Cardiac muscle cell (in vitro differentiated cells and primary cell): ENCODE results near the gene ABHD2. TPM values are rescaled to one million over a fixed set of nuclear protein-coding genes. Genes with fewer than 3 reads are reported as not detected.

Experiments used
- DNase-seq, 2 donors: peaks; one replicate each; pipeline versions ENCODE4 v3.0.0 to v3.0.0-alpha.2; 2010 to 2017; ENCODE audit warnings: low read depth in 1 of 2, low spot score in 1 of 2
- H3K27ac ChIP-seq: fragments of 200-600 bp; sonication (generic); 2 replicates; pipeline ENCODE4 v1.5.1; 2016
- H3K27me3 ChIP-seq: fragments of 200-600 bp; sonication (generic); 2 replicates; pipeline ENCODE4 v1.6.0; 2016; ENCODE audit warnings: control low read depth
- H3K36me3 ChIP-seq: fragments of 200-600 bp; sonication (generic); 2 replicates; pipeline ENCODE4 v1.5.1; 2016; ENCODE audit warnings: control low read depth
- H3K4me1 ChIP-seq: fragments of 200-600 bp; sonication (generic); 2 replicates; pipeline ENCODE4 v1.8.1; 2017; ENCODE audit warnings: low read depth, mild to moderate bottlenecking, mixed run types
- H3K4me3 ChIP-seq: fragments of 200-600 bp; sonication (generic); 2 replicates; pipeline ENCODE4 v1.5.1; 2016; ENCODE audit warnings: mild to moderate bottlenecking
- H3K9me3 ChIP-seq: fragments of 200-600 bp; sonication (generic); 2 replicates; pipeline ENCODE4 v1.5.1; 2017; ENCODE audit warnings: low read depth, mild to moderate bottlenecking, control low read depth
- CTCF ChIP-seq: IDR thresholded peaks from 2 replicates; pipeline ENCODE4 v1.5.1; 2012; ENCODE audit warnings: low read depth, mild to moderate bottlenecking, low read length
- polyA plus RNA-seq: library from polyadenylated mRNA; unstranded; fragments of >200 nt; fragmentation: Nextera tagmentation; extraction: Ambion mirVana; gene quantifications from 2 replicates; pipeline ENCODE4 v1.2.1, GENCODE V29; 2016
- total RNA-seq: library from RNA; depleted of rRNA; stranded (reverse); fragments of >200 nt; gene quantifications from 2 replicates; pipeline ENCODE4 v1.2.3, GENCODE V29; 2016

ABHD2 gene
- total and polyA plus RNA-seq, 2 experiments from 2014 or later, result 28.4 to 43.0 TPM

- Histone ChIP-seq H3K4me3 (no peak overlapping the region), H3K27ac (no peak overlapping the region), H3K4me1 (peaks cover 11% of the 10 kb centered on the region), H3K27me3 (no peaks in the 10 kb centered on the region), H3K9me3 (no peaks in the 10 kb centered on the region), H3K36me3 (peaks cover 37% of the 10 kb centered on the region)
- TF ChIP-seq CTCF, result no peak
- peak in 1 of 2 donors; percentile 17 for DNase-seq
Measured at GRCh38 chr15:89192766-89193165, 104.5 kb downstream of the ABHD2 start.

DNA sequence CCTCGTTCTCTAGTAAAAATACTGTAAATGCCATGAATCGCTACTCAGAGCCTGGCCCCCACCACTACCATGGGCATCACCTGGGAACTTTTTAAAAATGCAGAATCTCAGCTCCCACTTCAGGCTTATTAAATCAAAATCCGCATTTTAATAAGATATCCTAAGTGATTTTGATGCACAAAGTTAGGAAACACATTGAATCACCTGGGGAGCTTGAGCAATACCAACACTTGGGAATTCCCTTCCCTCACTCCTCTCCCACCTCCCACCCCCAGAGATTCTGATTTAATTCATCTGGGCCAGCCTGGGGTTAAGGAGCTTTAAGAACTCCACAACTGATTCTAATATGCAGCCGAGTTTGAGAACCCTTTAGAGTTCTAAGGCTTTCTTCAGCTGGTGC lies 106.4 kb downstream of the ABHD2 start:
- no peak for TF ChIP-seq CTCF
- DNase-seq, result no peak
- Histone ChIP-seq H3K4me3 (no peak overlapping the region), H3K27ac (no peak overlapping the region), H3K36me3 (peaks cover 27% of the 10 kb centered on the region), H3K9me3 (no peaks in the 10 kb centered on the region), H3K4me1 (peaks cover 20% of the 10 kb centered on the region), H3K27me3 (no peaks in the 10 kb centered on the region)

DNA sequence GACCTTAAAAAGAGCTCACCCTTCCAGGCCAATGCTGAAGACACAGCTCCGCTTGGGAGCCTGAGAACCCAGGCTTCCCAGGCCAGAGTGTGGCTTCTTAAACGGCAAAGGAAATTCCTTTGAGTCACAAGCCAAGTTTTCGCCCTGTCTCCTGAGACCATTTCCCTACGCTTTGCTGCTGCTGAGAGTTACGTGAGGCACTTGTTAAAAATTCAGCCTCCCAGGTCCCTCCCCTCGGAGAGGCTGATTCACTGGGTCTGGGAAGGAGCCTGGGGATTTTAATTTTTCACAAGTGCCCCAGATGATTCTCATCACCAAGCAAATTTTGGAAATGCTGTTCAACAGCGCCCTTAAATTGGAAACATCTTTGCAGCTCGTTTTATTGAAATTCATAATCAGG lies 107.6 kb downstream of the ABHD2 start:
- no peak overlapping the region for H3K27ac ChIP-seq
- H3K9me3 ChIP-seq, result no peaks in the 10 kb centered on the region
- TF ChIP-seq CTCF, result no peak
- H3K4me1 ChIP-seq, result peaks cover 23% of the 10 kb centered on the region
- DNase-seq, result peak in 1 of 2 donors; percentile 34
- H3K4me3 ChIP-seq, result no peak overlapping the region
- H3K27me3 ChIP-seq, result no peaks in the 10 kb centered on the region
- peaks cover 18% of the 10 kb centered on the region for H3K36me3 ChIP-seq

- Histone ChIP-seq H3K4me1 (peaks cover 23% of the 10 kb centered on the region), H3K27ac (no peak overlapping the region), H3K4me3 (no peak overlapping the region), H3K27me3 (no peaks in the 10 kb centered on the region), H3K36me3 (peaks cover 14% of the 10 kb centered on the region), H3K9me3 (no peaks in the 10 kb centered on the region)
- TF ChIP-seq CTCF, result no peak
- DNase-seq, result no peak
Measured at GRCh38 chr15:89196241-89196640, 108.0 kb downstream of the ABHD2 start.

DNA sequence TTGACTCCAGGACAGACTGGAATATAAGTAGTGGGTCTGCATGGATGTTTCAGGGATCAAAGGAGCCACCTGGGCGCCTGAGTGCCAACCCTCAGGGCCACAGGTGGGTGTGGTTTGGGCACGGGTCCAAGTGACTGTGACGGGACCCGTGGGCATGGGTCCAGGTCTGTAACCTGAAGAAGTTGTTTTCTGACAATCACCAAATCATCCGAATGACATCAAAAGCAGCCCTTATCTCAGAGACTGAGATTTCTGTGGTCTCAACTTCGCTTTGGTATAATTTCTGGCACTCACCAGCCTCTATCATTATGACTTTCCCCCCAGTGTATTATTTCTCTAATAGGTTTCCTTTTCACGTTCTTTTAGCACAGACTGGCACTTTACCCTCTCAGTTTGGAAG lies 108.7 kb downstream of the ABHD2 start:
- Histone ChIP-seq H3K36me3 (peaks cover 13% of the 10 kb centered on the region), H3K27me3 (no peaks in the 10 kb centered on the region), H3K9me3 (no peaks in the 10 kb centered on the region), H3K27ac (peak overlapping the region; percentile 70), H3K4me1 (peaks cover 23% of the 10 kb centered on the region), H3K4me3 (no peak overlapping the region)
- no peak for TF ChIP-seq CTCF
- no peak for DNase-seq

DNA sequence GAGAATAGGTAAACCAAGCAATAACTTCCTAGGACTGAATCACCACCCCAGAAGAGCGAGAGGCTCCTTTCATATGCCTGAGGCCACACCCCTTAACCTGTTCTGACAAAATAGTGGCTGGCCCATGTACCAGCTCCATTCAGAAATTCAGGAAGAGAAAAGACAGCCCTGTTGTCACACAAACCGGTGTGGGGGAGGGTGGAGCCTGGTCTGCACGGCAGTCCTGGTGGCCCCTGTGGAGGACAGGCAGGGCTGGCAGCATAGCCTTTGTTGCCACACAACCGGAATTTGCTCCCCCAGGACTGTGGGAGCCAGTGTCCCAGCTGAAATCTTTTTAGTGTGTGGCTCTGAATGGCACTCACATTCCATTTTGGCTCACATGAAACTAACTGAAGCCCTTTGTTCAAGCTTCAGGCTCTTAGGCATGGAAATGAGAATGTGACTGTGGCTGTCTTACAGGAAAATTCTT lies 109.3 kb downstream of the ABHD2 start:
- no peaks in the 10 kb centered on the region for H3K9me3 ChIP-seq
- H3K4me1 ChIP-seq, result peaks cover 23% of the 10 kb centered on the region
- H3K4me3 ChIP-seq, result no peak overlapping the region
- H3K27me3 ChIP-seq, result no peaks in the 10 kb centered on the region
- TF ChIP-seq CTCF, result no peak
- peak overlapping the region; percentile 70 for H3K27ac ChIP-seq
- peaks cover 10% of the 10 kb centered on the region for H3K36me3 ChIP-seq
- peak in 1 of 2 donors; percentile 66 for DNase-seq
